Measurements from ENCODE around the gene SLC12A8.

Gene SLC12A8

DNA sequence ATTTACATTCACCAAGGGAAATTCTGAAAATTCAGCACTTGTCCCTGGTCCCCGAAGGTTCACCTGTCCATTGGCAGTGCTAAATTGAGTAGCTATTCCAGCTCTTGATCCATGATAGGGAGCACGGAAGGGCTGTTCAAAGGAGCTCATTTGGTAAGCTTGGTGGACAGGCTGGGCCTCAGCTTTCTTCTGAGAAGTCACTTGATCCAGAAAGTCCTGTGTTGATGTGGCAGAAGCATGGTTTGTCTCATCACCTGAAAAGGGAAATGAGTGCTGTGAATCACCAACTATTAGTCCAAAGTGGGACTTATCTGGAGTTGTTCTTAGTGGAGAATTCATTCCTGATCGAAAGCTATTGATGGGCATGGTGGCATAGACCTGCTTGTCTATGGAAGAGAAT lies 19.9 kb upstream of the SLC12A8 start:
- no peak for DNase-seq (ENCODE audit: low spot score)
- peaks cover 9% of the 10 kb centered on the region for H3K4me1 Mint-ChIP-seq (ENCODE audit: low read depth)

DNA sequence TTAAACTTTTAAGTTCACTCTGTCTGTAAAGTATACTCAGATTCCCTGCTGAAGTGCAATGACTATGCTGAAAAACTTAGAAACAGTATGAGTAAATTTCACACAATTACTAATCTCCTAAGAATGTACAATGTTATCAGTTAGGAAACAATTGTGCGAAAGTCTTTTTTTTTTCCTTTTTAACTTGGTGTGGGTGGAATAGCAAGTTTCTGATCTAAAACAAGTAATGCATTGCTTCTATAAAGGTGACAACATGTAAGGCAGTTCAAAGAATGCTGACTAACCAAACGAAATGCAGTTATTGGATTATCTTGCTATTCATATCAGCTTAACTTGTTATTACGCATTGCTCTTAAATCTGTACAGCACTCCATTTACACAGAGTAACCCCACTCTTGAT lies 19.3 kb upstream of the SLC12A8 start:
- H3K36me3 Mint-ChIP-seq (ENCODE audit: low read depth) = peaks cover 51% of the 10 kb centered on the region

More for the DNA sequence above, 19.9 kb upstream of the SLC12A8 start:
- no peak overlapping the region for H3K27ac Mint-ChIP-seq
- H3K36me3 Mint-ChIP-seq (ENCODE audit: low read depth) = peaks cover 53% of the 10 kb centered on the region
- no peak overlapping the region for H3K4me3 Mint-ChIP-seq
- H3K9me3 Mint-ChIP-seq = no peaks in the 10 kb centered on the region
- H3K27me3 Mint-ChIP-seq (ENCODE audit: low read depth) = no peaks in the 10 kb centered on the region

DNA sequence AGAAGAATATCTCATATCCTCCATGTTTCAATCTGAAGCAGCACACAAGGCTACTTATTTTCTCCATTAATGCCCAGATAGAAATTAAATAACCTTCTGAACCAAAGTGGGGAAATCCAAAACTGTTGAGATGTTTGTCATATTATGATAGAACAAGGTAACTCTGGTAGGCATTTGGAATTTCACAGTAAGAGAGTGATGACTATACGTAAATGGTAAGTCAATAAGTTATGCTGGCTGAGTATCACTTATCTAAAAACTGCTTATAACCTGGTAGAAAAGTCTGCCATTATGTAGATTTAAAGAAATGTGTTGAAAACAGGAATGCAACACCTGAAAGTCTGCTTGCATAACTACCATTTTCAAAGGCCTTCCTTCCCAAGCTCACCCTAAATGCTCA lies 17.2 kb upstream of the SLC12A8 start:
- Mint-ChIP-seq H3K4me1 (ENCODE audit: low read depth) (peaks cover 9% of the 10 kb centered on the region), H3K27me3 (ENCODE audit: low read depth) (no peaks in the 10 kb centered on the region), H3K36me3 (ENCODE audit: low read depth) (peaks cover 37% of the 10 kb centered on the region), H3K9me3 (no peaks in the 10 kb centered on the region), H3K4me3 (no peak overlapping the region), H3K27ac (no peak overlapping the region)
- no peak for DNase-seq (ENCODE audit: low spot score)

More for the DNA sequence above, 19.3 kb upstream of the SLC12A8 start:
- H3K27ac Mint-ChIP-seq = no peak overlapping the region
- no peak overlapping the region for H3K4me3 Mint-ChIP-seq
- no peak for DNase-seq (ENCODE audit: low spot score)
- peaks cover 9% of the 10 kb centered on the region for H3K4me1 Mint-ChIP-seq (ENCODE audit: low read depth)
- no peaks in the 10 kb centered on the region for H3K27me3 Mint-ChIP-seq (ENCODE audit: low read depth)
- no peaks in the 10 kb centered on the region for H3K9me3 Mint-ChIP-seq

DNA sequence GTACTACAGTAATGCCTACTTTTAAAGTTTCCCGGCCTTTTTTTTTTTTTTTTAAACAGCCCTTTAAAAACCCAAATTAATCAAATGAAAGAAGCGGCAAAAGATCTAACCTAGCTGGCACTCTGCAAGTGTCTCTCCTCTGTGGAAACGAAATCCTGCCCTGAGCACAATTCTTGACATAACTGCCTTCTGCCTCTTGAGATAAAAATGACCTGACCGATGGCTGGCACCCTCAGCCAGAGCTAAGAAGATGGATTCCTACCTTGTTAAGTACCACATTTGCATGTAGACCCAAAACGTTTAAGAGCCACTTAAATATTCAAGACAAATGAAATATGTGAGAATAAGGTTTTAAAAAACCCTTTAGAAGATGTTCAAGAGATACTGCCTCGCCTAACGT lies 16.6 kb upstream of the SLC12A8 start:
- Mint-ChIP-seq H3K4me1 (ENCODE audit: low read depth) (peaks cover 9% of the 10 kb centered on the region), H3K4me3 (no peak overlapping the region), H3K9me3 (no peaks in the 10 kb centered on the region), H3K36me3 (ENCODE audit: low read depth) (peaks cover 37% of the 10 kb centered on the region), H3K27me3 (ENCODE audit: low read depth) (no peaks in the 10 kb centered on the region), H3K27ac (no peak overlapping the region)
- DNase-seq (ENCODE audit: low spot score) = no peak

DNA sequence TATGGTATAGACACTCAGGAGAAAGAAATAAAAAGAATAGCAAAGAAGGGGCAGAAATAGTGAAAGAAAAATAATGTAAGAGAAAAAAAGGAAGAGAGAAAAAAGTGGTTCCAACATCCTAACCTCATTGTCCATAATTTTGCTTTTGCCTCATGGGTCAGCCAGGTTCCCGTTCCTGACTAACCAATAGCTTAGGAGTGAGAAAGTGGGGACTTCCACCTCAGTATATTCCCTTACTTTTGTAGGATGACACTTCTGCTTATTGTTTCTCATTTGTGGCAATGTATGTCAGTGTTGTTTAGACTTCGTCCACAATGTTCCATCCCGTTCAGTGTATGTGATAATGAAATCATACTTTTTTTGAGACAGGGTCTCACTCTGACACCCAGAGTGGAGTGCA lies 9.3 kb upstream of the SLC12A8 start:
- H3K9me3 Mint-ChIP-seq = no peaks in the 10 kb centered on the region
- H3K36me3 Mint-ChIP-seq (ENCODE audit: low read depth) = no peaks in the 10 kb centered on the region
- no peak for DNase-seq (ENCODE audit: low spot score)
- H3K4me1 Mint-ChIP-seq (ENCODE audit: low read depth) = peaks cover 5% of the 10 kb centered on the region
- H3K4me3 Mint-ChIP-seq = no peak overlapping the region
- H3K27ac Mint-ChIP-seq = no peak overlapping the region
- no peaks in the 10 kb centered on the region for H3K27me3 Mint-ChIP-seq (ENCODE audit: low read depth)

DNA sequence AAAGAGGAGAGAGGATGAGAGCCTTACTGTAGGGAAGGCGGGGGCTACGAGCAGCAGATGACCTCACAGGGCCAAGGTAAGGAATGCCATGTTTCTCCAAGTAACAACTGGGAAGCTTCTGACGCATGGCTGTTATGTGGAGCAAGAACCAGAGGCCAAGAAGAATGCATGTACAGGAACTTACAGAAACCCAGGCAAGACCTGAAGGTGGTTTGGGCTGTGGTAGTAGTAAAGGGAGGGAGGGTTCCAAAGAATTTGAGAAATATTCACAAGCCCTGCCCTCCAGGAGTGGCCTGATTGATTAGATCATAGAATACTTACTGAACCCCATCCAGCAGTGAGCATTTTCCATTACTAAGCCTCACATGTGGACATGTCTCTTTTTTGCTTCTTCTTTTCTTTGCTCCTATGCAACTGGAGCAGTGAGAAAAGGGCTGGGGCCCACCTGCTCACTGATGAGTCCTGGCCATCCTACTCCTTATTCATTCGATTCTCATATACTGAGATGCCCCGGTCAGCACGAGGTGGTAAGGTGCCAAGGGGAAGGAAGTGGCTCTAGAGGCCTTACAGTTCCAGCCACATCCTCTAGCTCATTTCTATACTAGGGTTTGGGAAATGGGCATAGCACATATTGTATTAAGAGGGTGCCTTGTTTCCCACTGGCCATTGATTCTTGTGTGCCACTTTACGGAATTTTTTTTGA lies 8.3 kb upstream of the SLC12A8 start:
- Mint-ChIP-seq H3K4me1 (ENCODE audit: low read depth) (peaks cover 5% of the 10 kb centered on the region), H3K27me3 (ENCODE audit: low read depth) (no peaks in the 10 kb centered on the region), H3K4me3 (no peak overlapping the region), H3K9me3 (no peaks in the 10 kb centered on the region), H3K36me3 (ENCODE audit: low read depth) (no peaks in the 10 kb centered on the region), H3K27ac (no peak overlapping the region)
- DNase-seq (ENCODE audit: low spot score) = no peak

DNA sequence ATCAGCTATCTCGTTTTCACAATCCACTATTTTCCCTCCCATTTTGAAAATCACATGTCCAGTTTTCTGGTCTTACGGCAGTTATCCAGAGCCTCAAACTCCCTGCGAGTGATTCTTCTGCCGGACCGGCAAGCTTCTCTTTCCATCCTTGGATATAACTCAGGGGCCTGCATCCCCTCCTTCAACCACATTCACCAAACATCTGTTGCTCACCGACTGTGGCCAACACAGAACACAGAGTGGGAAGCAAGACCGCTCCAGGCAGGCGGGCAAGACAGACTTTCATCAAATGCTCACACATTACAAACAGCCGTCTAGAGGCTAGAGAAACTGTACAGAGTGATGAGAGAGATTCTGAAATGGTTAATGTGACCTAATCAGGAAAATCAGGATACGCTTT lies 7.6 kb upstream of the SLC12A8 start:
- no peaks in the 10 kb centered on the region for H3K9me3 Mint-ChIP-seq
- H3K27ac Mint-ChIP-seq = no peak overlapping the region
- no peaks in the 10 kb centered on the region for H3K36me3 Mint-ChIP-seq (ENCODE audit: low read depth)
- no peaks in the 10 kb centered on the region for H3K27me3 Mint-ChIP-seq (ENCODE audit: low read depth)
- H3K4me3 Mint-ChIP-seq = no peak overlapping the region
- peaks cover 5% of the 10 kb centered on the region for H3K4me1 Mint-ChIP-seq (ENCODE audit: low read depth)
- no peak for DNase-seq (ENCODE audit: low spot score)

DNA sequence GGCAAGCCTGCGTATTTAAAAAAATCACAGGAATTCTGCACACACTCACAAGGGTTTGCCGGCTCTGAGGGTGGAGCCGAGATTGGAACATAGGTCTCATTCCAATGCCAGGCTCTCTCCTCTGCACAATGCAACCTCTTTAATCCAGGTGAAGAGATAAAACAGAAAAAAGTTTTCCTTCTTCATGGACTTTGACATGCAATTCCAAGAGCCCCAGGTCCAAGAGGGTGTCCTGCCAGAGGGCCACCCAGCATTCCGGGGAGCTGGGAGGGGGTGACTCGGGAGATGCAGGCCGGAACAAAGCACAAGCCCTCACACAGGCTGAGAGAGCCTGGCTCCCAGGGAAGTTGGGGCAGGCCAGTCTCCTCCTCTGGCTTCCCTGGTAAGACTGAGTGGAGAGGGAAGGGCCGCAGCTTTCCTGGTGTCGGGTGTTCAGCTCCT lies 6.7 kb upstream of the SLC12A8 start:
- Mint-ChIP-seq H3K9me3 (no peaks in the 10 kb centered on the region), H3K27ac (no peak overlapping the region), H3K27me3 (ENCODE audit: low read depth) (peaks cover 7% of the 10 kb centered on the region), H3K36me3 (ENCODE audit: low read depth) (no peaks in the 10 kb centered on the region), H3K4me1 (ENCODE audit: low read depth) (peaks cover 13% of the 10 kb centered on the region), H3K4me3 (no peak overlapping the region)
- DNase-seq (ENCODE audit: low spot score) = no peak

DNA sequence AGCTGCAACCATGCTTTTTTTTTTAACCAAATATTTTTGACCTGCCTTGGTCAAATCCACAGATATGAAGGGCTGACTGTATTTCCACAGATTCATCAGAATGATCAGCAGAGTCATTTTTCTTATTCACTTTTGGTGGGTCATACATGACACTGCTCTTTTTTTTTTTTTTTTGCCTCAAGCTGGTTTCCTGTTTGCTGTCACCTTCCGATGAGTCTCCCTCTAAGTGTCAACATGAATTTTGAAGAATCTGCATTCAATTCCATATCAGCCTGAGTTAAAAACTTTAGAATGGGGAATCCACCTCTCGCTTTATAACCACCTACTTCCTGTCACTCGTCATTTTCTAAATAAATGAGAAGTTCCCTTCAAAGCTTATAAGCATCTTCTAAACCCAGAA lies 2.2 kb upstream of the SLC12A8 start:
- H3K4me3 Mint-ChIP-seq = no peak overlapping the region
- no peak for DNase-seq (ENCODE audit: low spot score)
- H3K27ac Mint-ChIP-seq = peak overlapping the region; percentile 2

DNA sequence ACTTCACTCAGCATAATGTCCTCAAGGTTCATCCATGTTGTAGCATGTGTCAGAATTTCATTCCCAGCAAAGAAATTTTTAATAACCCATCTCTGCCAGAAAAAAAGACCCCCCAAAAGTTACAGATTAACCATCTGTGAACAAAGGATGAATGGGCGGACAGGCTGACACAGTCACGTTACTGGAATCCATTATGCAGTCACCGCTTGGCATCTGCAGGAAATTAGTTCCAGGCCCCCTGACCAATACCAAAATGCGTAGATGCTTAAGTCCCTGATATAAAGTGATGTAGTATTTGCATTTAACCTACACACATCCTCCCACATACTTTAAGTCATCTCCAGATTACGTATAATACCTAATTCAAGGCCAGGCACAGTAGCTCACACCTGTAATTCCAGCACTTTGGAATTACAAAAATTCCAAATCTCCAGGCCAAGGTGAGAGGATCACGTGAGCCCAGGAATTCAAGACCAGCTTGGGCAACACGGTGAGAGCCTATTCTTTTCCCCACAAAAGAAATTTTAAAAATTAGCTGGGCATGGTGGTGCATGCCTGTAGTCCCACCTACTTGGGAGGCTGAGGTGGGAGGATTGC lies 1.5 kb upstream of the SLC12A8 start:
- no peak overlapping the region for H3K4me3 Mint-ChIP-seq
- no peak for DNase-seq (ENCODE audit: low spot score)
- no peaks in the 10 kb centered on the region for H3K9me3 Mint-ChIP-seq
- peaks cover 9% of the 10 kb centered on the region for H3K4me1 Mint-ChIP-seq (ENCODE audit: low read depth)
- no peaks in the 10 kb centered on the region for H3K36me3 Mint-ChIP-seq (ENCODE audit: low read depth)
- H3K27ac Mint-ChIP-seq = no peak overlapping the region
- H3K27me3 Mint-ChIP-seq (ENCODE audit: low read depth) = peaks cover 49% of the 10 kb centered on the region

More for the DNA sequence above, 2.2 kb upstream of the SLC12A8 start:
- no peaks in the 10 kb centered on the region for H3K36me3 Mint-ChIP-seq (ENCODE audit: low read depth)
- peaks cover 43% of the 10 kb centered on the region for H3K27me3 Mint-ChIP-seq (ENCODE audit: low read depth)
- peaks cover 9% of the 10 kb centered on the region for H3K4me1 Mint-ChIP-seq (ENCODE audit: low read depth)
- no peaks in the 10 kb centered on the region for H3K9me3 Mint-ChIP-seq

DNA sequence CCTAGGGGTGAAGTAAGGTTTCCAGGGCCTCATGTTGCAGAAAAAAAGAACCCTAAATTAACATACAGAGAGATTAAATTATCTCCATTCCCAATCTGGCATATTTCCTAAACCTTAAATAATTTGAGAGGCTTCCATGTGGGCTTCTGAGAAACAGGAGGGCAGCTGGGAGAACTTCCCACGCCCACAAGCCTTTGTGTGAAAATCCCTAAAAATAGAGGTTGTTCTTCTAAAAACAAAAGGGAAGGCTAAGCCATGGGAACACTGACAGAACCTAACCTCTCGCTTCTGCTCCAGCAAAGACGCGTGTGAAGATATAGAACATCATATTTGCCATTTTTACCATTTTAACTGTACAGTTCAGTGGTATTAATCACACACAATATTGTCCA lies 812 bp upstream of the SLC12A8 start:
- no peaks in the 10 kb centered on the region for H3K36me3 Mint-ChIP-seq (ENCODE audit: low read depth)
- H3K27ac Mint-ChIP-seq = no peak overlapping the region
- H3K9me3 Mint-ChIP-seq = no peaks in the 10 kb centered on the region
- H3K27me3 Mint-ChIP-seq (ENCODE audit: low read depth) = peaks cover 53% of the 10 kb centered on the region
- H3K4me3 Mint-ChIP-seq = no peak overlapping the region
- peaks cover 9% of the 10 kb centered on the region for H3K4me1 Mint-ChIP-seq (ENCODE audit: low read depth)
- no peak for DNase-seq (ENCODE audit: low spot score)

DNA sequence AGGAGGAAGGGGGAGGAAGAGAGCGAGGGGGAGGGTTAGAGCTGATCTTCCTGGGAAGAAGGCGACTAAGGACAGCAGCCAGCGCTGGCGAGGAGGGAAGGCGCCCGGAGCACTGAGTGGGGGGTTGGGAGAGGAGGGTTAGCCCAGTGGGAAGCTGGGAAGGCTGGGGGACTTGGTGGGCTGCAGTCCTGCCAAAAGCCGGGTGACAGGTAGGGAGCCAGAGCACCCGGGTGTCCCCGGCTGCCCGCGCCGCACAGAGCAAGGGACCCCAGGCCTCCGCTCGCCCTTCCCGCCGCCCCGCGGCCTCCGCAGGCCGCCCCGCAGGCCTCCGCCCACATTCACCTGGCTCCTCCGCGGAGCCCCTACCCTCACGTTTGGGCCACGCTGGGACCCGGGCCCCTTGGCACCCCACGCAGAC lies 448 bp downstream of the SLC12A8 start:
- H3K4me1 Mint-ChIP-seq (ENCODE audit: low read depth) = peaks cover 9% of the 10 kb centered on the region
- no peak overlapping the region for H3K4me3 Mint-ChIP-seq
- no peak for DNase-seq (ENCODE audit: low spot score)
- H3K27me3 Mint-ChIP-seq (ENCODE audit: low read depth) = peaks cover 58% of the 10 kb centered on the region
- no peak overlapping the region for H3K27ac Mint-ChIP-seq
- H3K36me3 Mint-ChIP-seq (ENCODE audit: low read depth) = no peaks in the 10 kb centered on the region
- H3K9me3 Mint-ChIP-seq = no peaks in the 10 kb centered on the region

DNA sequence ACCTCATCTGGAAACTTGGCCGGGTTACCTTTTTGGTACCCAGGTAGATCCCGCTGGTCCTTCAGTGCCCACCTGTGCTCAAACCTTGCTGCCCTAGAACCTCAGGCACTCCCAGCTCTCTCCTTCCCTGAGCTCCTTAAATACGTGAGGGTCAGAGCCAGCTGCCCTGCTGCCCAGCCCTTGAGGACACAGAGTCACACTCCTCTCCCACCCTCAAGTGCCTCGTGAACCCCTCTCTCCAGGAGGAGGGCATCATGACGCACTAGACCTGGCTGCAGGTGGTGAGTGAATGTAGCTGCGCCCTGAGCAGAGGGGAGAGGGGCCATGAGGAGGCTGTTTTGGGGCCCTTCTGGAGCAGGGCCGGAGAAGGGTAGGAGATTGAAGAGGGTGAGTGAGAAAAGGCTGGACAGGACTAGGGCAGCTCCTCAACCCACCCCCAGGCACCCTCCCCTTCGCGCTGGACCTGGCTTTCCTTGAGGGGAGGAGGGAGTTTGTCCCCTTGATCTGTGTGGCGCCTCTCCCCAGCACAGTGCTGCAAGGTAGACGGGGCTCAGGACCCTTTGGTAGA lies 941 bp downstream of the SLC12A8 start:
- no peak overlapping the region for H3K27ac Mint-ChIP-seq
- H3K27me3 Mint-ChIP-seq (ENCODE audit: low read depth) = peaks cover 63% of the 10 kb centered on the region
- no peak for DNase-seq (ENCODE audit: low spot score)
- H3K4me1 Mint-ChIP-seq (ENCODE audit: low read depth) = peaks cover 9% of the 10 kb centered on the region
- no peak overlapping the region for H3K4me3 Mint-ChIP-seq
- no peaks in the 10 kb centered on the region for H3K36me3 Mint-ChIP-seq (ENCODE audit: low read depth)
- H3K9me3 Mint-ChIP-seq = no peaks in the 10 kb centered on the region

DNA sequence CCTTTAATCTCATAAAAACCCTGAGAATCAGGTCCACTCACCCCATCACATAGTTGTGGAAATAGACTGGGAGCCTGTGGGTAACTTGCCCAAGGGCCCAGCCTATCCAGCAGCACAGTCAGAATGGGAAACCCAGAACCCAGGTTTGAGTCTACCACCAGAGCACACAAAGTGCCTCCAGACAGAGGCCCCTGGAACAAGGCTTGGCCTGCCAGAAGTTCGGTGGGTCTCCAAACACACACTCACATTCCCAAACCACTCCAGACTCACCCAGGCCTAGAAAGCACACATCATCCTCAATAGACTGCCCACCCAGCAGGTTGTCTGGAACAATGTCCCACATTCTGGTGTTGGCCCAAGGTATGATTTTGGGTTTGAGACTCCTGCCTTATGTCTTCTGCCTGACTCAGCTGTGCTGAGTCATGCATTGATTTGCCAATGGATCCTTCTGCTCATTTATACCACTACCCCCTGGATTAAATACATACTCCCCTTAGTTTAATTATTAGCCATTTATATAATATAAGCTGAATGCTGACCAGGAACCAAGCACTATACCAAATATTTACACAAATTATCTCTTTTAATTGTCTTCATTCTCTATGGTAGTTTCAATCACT lies 4.5 kb downstream of the SLC12A8 start:
- no peak overlapping the region for H3K27ac Mint-ChIP-seq
- peaks cover 66% of the 10 kb centered on the region for H3K27me3 Mint-ChIP-seq (ENCODE audit: low read depth)
- H3K9me3 Mint-ChIP-seq = no peaks in the 10 kb centered on the region
- H3K36me3 Mint-ChIP-seq (ENCODE audit: low read depth) = no peaks in the 10 kb centered on the region
- no peaks in the 10 kb centered on the region for H3K4me1 Mint-ChIP-seq (ENCODE audit: low read depth)
- DNase-seq (ENCODE audit: low spot score) = no peak
- no peak overlapping the region for H3K4me3 Mint-ChIP-seq

Measured in T-helper 2 cell treated with Interferon-gamma antibody and Interleukin-4, amounts not matched to agents 5 μg/mL and 100 μg/mL, for 36 hours (primary cell).